ENCODE measurements around the gene ARGLU1. TPM values are rescaled to one million over a fixed set of nuclear protein-coding genes. Genes with fewer than 3 reads are reported as not detected.

ARGLU1 gene
- total RNA-seq, 4 donors from 2014 or later, result 88.4 to 118 (median 106) TPM

- no peak for TF ChIP-seq CTCF (IDR thresholded peaks at IDR 0.05; ENCODE audit: low read depth)
Observed at GRCh38 chr13:106586648-106587166, 18.8 kb upstream of the ARGLU1 start.

- TF ChIP-seq CTCF (IDR thresholded peaks at IDR 0.05; ENCODE audit: low read depth), result no peak
Observed at GRCh38 chr13:106581225-106581624, 13.3 kb upstream of the ARGLU1 start.

GRCh38 chr13:106575896-106576295 lies 8.0 kb upstream of the ARGLU1 start:
- no peak for TF ChIP-seq CTCF (IDR thresholded peaks at IDR 0.05; ENCODE audit: low read depth)

- no peak for TF ChIP-seq CTCF (IDR thresholded peaks at IDR 0.05; ENCODE audit: low read depth)
Observed at GRCh38 chr13:106573868-106574267, 5.9 kb upstream of the ARGLU1 start.

- no peak for TF ChIP-seq CTCF (IDR thresholded peaks at IDR 0.05; ENCODE audit: low read depth)
Observed at GRCh38 chr13:106573284-106573846, 5.4 kb upstream of the ARGLU1 start.

GRCh38 chr13:106570299-106570852 lies 2.4 kb upstream of the ARGLU1 start:
- TF ChIP-seq CTCF (IDR thresholded peaks at IDR 0.05; ENCODE audit: low read depth), result no peak

- no peak for TF ChIP-seq CTCF (IDR thresholded peaks at IDR 0.05; ENCODE audit: low read depth)
Observed at GRCh38 chr13:106569233-106570095, 1.5 kb upstream of the ARGLU1 start.
